Colonic mucosa (tissue), 4 donors: ENCODE measurements around the gene CDC45. TPM values are rescaled to one million over a fixed set of nuclear protein-coding genes. Genes with fewer than 3 reads are reported as not detected.

Experiments
- DNase-seq: peaks from one replicate; pipeline ENCODE4 v3.0.0-alpha.2; 2020
- H3K27ac ChIP-seq: fragments of 200-600 bp; one replicate; pipeline ENCODE4 v1.8.0; 2021
- H3K27me3 ChIP-seq: fragments of 200-600 bp; one replicate; pipeline ENCODE4 v1.8.0; 2021
- H3K36me3 ChIP-seq: fragments of 200-600 bp; one replicate; pipeline ENCODE4 v1.8.0; 2021
- H3K4me1 ChIP-seq: fragments of 200-600 bp; one replicate; pipeline ENCODE4 v1.8.0; 2021; ENCODE audit warnings: mild to moderate bottlenecking
- H3K4me3 ChIP-seq: fragments of 200-600 bp; one replicate; pipeline ENCODE4 v1.8.0; 2021
- H3K9ac ChIP-seq, 2 donors: one replicate each; pipeline ENCODE4 v1.7.0; 2013; ENCODE audit warnings: control low read depth in 2 of 2, low read depth in 2 of 2, low read length in 2 of 2
- H3K9me3 ChIP-seq: fragments of 200-600 bp; one replicate; pipeline ENCODE4 v1.8.0; 2021
- intact Hi-C: fragments of 100-400 bp; cut with DNase I; formaldehyde crosslinking; loops from one replicate; pipeline ENCODE4 v1.14.1; 2022
- total RNA-seq, 2 donors: library from RNA; stranded (reverse); fragmentation: NEBNext Ultra II Directional in 1 of 2; extraction: Animal tissue kit (Norgen Biotek cat#: 25700) in 1 of 2; gene quantifications; one replicate each; pipeline ENCODE4 v1.2.1, GENCODE V29; 2021
- TF ChIP-seq, protein P1 (sequence below): fragments of 200-600 bp; IDR thresholded peaks from one replicate; pipeline ENCODE4 v1.8.0; 2022; ENCODE audit warnings: antibody characterized with exemption, mild to moderate bottlenecking
- donor health status: healthy.
- donor health status: DM: no; HTN: no; CAD: no.
- donor health status: DM: no; HTN: no; CAD: no.

Gene CDC45
- total RNA-seq, 2 donors from 2014 or later = 5.1 to 35.9 TPM

DNA sequence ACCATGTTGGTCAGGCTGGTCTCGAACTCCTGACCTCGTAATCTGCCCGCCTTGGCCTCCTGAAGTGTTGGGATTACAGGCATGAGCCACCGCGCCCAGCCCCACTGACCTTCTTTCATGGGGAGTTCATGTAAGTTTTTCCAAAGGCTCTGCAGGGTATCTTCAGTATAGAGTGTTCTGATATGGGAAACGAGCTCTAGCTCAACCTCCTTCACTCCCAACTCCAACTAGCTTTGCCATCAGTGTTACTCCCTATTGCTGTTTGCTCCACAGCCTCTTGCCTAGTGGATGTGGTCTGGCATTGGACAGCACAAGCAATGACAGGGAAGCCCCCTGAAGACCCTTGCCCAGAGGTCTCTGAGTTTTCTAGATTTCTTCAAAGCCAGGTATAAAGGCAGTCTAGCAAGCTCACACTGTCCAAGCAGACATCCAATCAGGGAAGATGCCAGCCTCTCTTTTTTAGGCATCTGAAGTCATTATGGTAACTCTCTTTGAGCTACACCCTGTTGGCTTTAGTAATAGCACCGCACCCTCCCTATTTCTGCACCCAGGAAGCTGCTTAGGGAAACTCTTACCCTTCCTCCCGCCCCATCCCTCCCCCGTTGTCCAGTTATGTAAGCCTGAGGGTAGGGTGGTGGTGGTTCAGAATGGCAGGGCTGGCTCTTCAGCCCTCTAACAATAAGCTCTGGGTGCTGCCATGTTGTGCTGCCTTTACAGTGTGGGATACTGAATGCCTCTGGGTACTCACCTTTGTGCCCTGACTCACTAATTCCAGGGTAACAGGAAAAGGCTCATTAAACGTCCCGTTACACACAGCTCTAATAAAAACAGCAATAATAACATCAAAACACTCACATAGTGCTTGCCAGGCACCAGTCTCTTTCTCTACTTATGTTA is 85.9 kb downstream of the CDC45 start:
- H3K27me3 ChIP-seq = no peaks in the 10 kb centered on the region
- no peak overlapping the region for H3K27ac ChIP-seq
- H3K36me3 ChIP-seq = no peaks in the 10 kb centered on the region
- no peak overlapping the region for H3K4me3 ChIP-seq
- H3K9me3 ChIP-seq = no peaks in the 10 kb centered on the region
- intact Hi-C loops = no loop called here
- no peak for DNase-seq
- H3K4me1 ChIP-seq = no peaks in the 10 kb centered on the region
- H3K9ac ChIP-seq = no peak overlapping the region
- TF ChIP-seq, protein P1, sequence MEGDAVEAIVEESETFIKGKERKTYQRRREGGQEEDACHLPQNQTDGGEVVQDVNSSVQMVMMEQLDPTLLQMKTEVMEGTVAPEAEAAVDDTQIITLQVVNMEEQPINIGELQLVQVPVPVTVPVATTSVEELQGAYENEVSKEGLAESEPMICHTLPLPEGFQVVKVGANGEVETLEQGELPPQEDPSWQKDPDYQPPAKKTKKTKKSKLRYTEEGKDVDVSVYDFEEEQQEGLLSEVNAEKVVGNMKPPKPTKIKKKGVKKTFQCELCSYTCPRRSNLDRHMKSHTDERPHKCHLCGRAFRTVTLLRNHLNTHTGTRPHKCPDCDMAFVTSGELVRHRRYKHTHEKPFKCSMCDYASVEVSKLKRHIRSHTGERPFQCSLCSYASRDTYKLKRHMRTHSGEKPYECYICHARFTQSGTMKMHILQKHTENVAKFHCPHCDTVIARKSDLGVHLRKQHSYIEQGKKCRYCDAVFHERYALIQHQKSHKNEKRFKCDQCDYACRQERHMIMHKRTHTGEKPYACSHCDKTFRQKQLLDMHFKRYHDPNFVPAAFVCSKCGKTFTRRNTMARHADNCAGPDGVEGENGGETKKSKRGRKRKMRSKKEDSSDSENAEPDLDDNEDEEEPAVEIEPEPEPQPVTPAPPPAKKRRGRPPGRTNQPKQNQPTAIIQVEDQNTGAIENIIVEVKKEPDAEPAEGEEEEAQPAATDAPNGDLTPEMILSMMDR = no peak

DNA sequence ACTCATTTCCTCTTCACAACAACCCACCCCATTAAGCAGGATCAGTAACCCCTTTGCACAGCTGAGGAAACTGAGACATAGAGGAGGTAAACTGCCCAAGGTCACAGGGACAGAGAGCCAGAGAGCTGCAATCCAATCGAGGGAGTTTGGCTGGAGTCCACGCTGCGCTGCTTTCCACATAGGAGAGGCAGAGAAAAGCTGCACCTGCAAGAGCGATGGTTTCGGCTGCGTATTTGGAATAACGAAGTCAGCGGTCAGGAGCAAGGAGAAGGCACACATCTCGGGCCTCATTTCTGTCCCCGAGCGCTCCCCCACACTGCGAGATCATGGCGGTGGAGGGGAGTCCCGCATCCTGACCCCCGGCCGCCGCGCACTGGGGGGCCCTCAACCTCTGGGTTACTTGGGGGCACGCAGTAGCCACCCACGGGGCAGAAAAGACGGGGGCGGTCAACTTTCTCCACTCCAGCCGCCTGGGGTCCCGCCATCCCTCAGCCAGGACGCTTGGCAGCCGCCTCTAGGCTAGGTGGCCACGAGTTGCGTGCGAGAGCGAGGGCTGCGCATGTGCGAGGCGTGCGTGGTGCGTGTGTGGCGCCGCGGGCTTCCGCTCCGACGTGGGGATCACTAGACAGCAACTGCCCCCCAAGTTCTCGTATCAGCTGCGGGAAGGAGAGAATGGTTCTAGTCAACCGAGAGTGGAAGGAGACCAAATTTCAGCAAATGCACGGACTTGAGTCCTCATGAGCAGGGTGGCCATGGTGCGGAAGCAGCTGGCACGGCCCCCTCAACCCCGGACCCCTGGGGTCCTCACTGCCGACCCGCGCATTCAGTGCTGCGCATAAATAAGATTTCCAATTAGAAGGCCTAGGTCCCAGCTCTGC is 86.8 kb downstream of the CDC45 start:
- intact Hi-C loops = no loop called here
- DNase-seq = no peak
- Histone ChIP-seq H3K4me1 (no peaks in the 10 kb centered on the region), H3K27ac (no peak overlapping the region), H3K9ac (no peak overlapping the region), H3K36me3 (no peaks in the 10 kb centered on the region), H3K4me3 (no peak overlapping the region), H3K9me3 (no peaks in the 10 kb centered on the region), H3K27me3 (no peaks in the 10 kb centered on the region)
- TF ChIP-seq, protein P1 = no peak

DNA sequence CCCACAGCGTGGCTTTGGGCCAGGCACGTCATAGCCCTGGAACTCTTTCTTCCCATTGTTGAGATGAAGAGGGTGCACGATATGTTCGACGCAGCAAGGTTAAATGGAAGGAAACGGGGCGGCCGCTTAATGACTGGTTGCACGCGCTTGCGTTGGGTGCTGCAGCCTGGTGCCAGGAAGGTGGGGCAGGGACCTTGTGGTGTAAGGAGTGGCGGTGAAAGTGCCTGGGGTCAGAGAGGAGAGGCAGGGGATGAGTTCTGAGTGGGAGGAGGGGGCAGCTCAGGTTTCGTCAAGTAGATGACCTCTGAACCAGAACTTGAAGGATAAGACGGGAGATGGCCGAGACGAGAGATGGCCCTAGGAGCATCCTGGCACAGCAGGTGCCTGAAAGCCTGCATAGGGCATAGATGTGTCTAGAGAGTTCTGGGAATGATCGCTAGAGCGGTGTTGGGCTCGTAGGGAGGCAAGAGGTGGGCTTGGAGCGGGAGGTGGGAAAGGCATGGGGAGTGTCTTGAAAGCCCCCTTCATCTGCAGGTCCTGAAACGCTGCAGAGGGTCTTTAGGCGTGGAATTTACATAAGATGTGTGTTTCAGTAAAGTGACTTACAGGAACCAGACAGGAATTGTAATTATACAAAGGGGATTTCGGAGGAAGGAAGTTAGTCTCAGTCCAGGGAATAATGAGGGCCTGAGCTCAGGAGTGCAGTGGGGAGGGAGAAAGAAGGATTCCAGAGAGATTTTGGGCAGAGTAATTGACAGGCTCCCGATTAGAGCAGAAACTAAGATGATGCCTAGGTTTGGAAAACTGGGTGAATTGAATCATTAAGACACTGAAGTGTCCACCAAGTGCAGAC is 87.7 kb downstream of the CDC45 start:
- Histone ChIP-seq H3K9me3 (no peaks in the 10 kb centered on the region), H3K4me1 (no peaks in the 10 kb centered on the region), H3K27me3 (no peaks in the 10 kb centered on the region), H3K36me3 (no peaks in the 10 kb centered on the region), H3K4me3 (no peak overlapping the region), H3K9ac (no peak overlapping the region), H3K27ac (no peak overlapping the region)
- intact Hi-C loops = no loop called here
- TF ChIP-seq, protein P1 = no peak
- DNase-seq = no peak

DNA sequence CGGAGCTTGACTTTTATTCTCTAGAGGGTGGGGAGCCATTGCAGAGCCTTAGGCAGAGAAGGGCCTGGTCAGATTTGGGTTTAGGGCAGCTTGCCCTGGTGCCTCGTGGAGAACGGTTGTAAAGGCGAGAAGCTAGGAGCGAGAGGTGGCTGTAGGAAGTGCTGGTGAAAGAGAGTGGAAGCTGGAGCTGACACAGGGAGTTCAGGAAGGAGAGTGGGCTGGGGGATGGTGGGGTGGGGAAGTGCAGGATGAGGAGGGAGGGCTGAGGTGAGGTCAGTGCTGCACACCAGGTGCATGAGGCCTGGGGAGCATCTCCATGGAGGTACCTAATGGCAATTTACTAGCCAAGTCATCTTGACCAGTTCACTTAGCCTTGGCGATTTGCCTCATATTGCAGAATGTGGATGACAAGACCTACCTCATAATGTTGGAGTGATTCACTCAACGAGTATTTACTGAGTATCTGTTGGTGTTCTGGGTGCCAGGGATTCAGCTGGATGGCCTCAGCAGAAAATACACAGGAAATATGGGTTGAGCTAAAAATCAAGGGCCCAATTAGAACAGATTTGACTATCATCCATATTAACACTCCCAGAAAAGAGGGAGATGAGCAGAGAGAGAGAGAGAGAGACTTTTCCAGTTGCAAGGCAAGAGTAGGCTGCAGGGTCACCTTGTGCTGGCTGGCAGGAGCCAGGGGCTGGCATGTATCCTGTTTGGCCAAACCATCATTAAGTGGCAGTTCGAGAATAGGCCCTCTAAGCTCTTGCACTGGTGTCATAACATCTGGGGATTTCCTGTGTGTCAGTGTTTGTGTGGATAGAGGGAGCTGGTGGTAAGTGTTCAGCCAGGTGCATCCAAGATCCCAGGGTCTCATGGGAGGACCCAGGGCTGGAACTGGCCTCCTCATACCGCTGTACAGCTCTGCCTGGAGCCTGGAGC is 88.9 kb downstream of the CDC45 start:
- Histone ChIP-seq H3K27ac (no peak overlapping the region), H3K9ac (no peak overlapping the region), H3K4me3 (no peak overlapping the region), H3K27me3 (no peaks in the 10 kb centered on the region), H3K36me3 (no peaks in the 10 kb centered on the region), H3K4me1 (no peaks in the 10 kb centered on the region), H3K9me3 (no peaks in the 10 kb centered on the region)
- intact Hi-C loops = no loop called here
- no peak for DNase-seq
- TF ChIP-seq, protein P1 = no peak
